ENCODE measurements around the gene CAMP. TPM values are rescaled to one million over a fixed set of nuclear protein-coding genes. Genes with fewer than 3 reads are reported as not detected.

The CAMP gene
- total RNA-seq, 2 donors from 2014 or later = 2.4 TPM; not detected in 1

DNA sequence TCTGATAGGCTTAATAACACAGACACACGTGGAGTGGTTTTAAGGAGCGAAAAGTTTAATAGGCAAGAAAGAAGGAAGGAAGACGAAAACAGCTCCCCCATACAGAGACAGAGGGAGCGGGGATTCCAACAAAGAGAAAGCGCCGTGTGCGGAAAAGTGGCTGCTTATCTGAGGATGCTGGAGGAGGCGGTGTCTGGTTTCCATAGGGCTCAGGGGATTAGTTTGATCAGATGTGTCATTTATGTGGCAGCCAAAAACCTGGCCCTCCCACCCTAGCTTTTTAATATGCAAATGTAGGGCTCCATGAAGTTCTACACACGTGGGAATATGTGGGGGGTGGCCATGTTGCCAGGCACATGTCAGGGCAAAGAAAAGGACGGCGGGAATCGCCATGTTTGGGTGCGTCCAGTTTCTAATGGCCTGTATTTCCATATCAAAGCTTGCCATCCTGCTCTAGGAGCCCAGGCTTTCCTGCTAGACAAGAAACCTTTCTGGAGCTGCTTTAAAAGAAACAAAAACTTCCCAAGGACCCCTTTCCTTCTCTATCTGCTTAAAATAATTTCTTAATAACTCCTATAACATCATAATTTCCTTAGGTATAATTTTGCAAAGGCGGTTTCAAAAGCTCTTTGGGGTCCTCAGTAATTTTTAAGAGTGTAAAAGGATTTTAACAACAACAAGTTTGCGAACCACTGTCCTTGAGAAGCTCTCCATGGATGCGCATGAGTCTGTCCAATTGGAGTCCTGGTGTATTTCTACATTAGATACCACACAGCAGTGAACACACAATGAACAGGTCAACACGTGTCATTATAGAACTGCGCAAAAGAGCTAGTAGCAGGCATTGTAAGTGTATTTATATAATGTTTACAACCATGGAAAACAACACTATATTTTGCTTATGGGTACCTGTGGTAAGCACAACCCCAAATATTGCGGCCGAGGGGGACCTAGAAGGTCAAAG, 17.0 kb downstream of the CAMP start:
- 59% methylated on average over 20 of the region's 20 CpGs for WGBS

DNA sequence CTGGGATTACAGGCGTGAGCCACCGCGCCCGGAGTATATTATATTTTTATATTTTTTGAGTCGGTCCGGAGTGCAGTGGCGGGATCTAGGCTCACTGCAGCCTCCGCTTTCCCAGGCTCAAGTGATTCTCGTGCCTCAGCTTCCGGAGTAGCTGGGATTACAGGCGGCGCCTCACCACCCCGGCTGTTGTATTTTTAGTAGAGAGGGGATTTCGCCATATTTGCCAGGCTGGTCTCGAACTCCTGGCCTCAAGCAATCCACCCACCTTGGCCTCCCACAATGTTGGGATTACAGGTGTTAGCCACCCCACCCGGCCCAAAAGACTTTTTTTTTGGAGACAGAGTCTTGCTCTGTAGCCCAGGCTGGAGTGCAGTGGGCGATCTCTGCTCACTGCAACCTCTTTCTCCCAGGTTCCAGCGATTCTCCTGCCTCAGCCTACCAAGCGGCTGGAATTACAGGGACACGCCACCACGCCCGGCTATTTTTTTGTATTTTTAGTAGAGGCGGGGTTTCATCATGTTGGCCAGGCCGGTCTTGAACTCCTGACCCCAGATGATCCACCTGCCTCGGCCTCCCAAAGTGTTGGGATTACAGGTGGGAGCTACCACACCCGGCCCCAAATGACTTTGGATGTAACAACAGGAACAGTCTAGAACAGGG, 18.6 kb downstream of the CAMP start:
- Histone ChIP-seq H3K27ac (peak overlapping the region; percentile 72 to 80), H3K4me1 (replicated peaks) (peaks cover 6% of the 10 kb centered on the region), H3K9me3 (no peaks in the 10 kb centered on the region), H3K4me3 (peak overlapping the region; percentile 56 to 70), H3K27me3 (replicated peaks; ENCODE audit: insufficient read depth) (no peaks in the 10 kb centered on the region), H3K36me3 (no peaks in the 10 kb centered on the region)
- TF ChIP-seq POLR2AphosphoS5 (IDR thresholded peaks at IDR 0.05) (no peak), POLR2A (IDR thresholded peaks at IDR 0.05) (no peak)
- TF ChIP-seq, protein P1, sequence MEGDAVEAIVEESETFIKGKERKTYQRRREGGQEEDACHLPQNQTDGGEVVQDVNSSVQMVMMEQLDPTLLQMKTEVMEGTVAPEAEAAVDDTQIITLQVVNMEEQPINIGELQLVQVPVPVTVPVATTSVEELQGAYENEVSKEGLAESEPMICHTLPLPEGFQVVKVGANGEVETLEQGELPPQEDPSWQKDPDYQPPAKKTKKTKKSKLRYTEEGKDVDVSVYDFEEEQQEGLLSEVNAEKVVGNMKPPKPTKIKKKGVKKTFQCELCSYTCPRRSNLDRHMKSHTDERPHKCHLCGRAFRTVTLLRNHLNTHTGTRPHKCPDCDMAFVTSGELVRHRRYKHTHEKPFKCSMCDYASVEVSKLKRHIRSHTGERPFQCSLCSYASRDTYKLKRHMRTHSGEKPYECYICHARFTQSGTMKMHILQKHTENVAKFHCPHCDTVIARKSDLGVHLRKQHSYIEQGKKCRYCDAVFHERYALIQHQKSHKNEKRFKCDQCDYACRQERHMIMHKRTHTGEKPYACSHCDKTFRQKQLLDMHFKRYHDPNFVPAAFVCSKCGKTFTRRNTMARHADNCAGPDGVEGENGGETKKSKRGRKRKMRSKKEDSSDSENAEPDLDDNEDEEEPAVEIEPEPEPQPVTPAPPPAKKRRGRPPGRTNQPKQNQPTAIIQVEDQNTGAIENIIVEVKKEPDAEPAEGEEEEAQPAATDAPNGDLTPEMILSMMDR (IDR thresholded peaks at IDR 0.05) = no peak
- no peak for DNase-seq (ENCODE audit: low spot score)
- intact Hi-C loops (cut with DNase I) = no loop called here
- 60% methylated on average over 26 of the region's 26 CpGs for WGBS

More for the DNA sequence above, 17.0 kb downstream of the CAMP start:
- Histone ChIP-seq H3K27me3 (replicated peaks; ENCODE audit: insufficient read depth) (no peaks in the 10 kb centered on the region), H3K4me3 (peak overlapping the region; percentile 56 to 70), H3K4me1 (replicated peaks) (peaks cover 13% of the 10 kb centered on the region), H3K27ac (peak overlapping the region; percentile 72 to 80), H3K9me3 (no peaks in the 10 kb centered on the region), H3K36me3 (no peaks in the 10 kb centered on the region)
- DNase-seq (ENCODE audit: low spot score) = no peak
- intact Hi-C loops (cut with DNase I) = no loop called here
- TF ChIP-seq, protein P1 (IDR thresholded peaks at IDR 0.05) = no peak
- TF ChIP-seq POLR2AphosphoS5 (IDR thresholded peaks at IDR 0.05) (no peak), POLR2A (IDR thresholded peaks at IDR 0.05) (no peak)

DNA sequence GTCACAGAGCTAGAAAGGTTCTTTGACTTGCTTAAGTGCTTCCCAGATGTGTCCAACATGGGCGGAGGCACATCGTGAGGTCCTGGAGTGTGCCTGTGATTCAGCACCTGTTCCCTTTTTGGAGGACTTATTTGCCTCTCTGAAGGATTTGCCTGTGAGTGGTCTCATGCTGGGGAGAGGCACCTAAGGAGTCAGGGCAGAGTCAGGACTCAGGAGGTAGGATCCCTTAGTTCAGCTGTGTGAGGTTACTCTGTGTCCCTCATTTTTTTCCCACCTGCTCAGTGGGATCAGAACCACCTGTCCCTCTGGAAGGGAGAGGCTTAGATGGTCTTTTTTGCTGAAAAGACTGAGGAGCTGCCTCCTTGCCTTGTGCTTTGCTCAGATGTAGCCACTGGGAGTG, 20.6 kb downstream of the CAMP start:
- no peaks in the 10 kb centered on the region for H3K9me3 ChIP-seq
- WGBS = 90% methylated on average over 2 of the region's 2 CpGs
- no peaks in the 10 kb centered on the region for H3K27me3 ChIP-seq (replicated peaks; ENCODE audit: insufficient read depth)
- H3K4me3 ChIP-seq = no peak overlapping the region
- intact Hi-C loops (cut with DNase I) = no loop called here
- H3K4me1 ChIP-seq (replicated peaks) = no peaks in the 10 kb centered on the region
- no peak for TF ChIP-seq POLR2AphosphoS5 (IDR thresholded peaks at IDR 0.05)
- TF ChIP-seq POLR2A (IDR thresholded peaks at IDR 0.05) = no peak
- TF ChIP-seq, protein P1 (IDR thresholded peaks at IDR 0.05) = no peak
- DNase-seq (ENCODE audit: low spot score) = no peak
- H3K36me3 ChIP-seq = no peaks in the 10 kb centered on the region
- no peak overlapping the region for H3K27ac ChIP-seq

DNA sequence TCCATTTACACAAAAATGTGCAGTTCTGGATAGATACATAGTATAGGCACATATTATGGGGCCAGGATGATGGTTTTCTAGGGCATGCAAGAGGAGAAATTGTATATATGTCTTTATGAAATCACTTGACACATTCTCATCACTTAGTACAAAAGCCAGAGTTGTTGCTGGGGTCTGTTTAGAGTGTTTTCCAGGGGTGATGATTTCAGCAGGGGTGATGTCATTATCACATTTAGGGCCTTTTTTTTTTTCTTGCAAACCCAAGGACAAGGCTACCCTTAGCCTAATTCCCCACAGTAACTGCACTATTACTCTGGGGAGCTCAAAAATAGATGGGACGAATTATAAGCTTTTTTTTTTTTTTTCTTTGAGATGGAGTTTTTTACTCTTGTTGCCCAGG, 21.2 kb downstream of the CAMP start:
- H3K36me3 ChIP-seq = no peaks in the 10 kb centered on the region
- no peaks in the 10 kb centered on the region for H3K4me1 ChIP-seq (replicated peaks)
- H3K9me3 ChIP-seq = no peaks in the 10 kb centered on the region
- H3K4me3 ChIP-seq = no peak overlapping the region
- no peaks in the 10 kb centered on the region for H3K27me3 ChIP-seq (replicated peaks; ENCODE audit: insufficient read depth)
- 92% methylated on average over 1 of the region's 1 CpG for WGBS
- no peak for DNase-seq (ENCODE audit: low spot score)
- intact Hi-C loops (cut with DNase I) = no loop called here
- no peak for TF ChIP-seq POLR2AphosphoS5 (IDR thresholded peaks at IDR 0.05)
- no peak for TF ChIP-seq POLR2A (IDR thresholded peaks at IDR 0.05)
- TF ChIP-seq, protein P1 (IDR thresholded peaks at IDR 0.05) = no peak
- no peak overlapping the region for H3K27ac ChIP-seq
